AG10803 (cell line): ENCODE data around the gene BZW1.

Experiments used
- DNase-seq: peaks from one replicate; pipeline ENCODE4 v3.0.0; 2010; ENCODE audit warnings: low read depth
- H3K4me3 ChIP-seq: 2 replicates; pipeline ENCODE4 v1.5.1; 2011; ENCODE audit warnings: mild to moderate bottlenecking, low read length, control low read depth
- TF ChIP-seq, protein P1 (sequence below): conservative IDR thresholded peaks from 2 replicates; pipeline ENCODE4 v1.5.1; 2011; ENCODE audit warnings: mild to moderate bottlenecking, low read length, control low read depth, inconsistent platforms

Gene BZW1

GRCh38 chr2:200790185-200790584 lies 21.5 kb upstream of the BZW1 start:
- no peak overlapping the region for H3K4me3 ChIP-seq
- no peak for DNase-seq
- TF ChIP-seq, protein P1, sequence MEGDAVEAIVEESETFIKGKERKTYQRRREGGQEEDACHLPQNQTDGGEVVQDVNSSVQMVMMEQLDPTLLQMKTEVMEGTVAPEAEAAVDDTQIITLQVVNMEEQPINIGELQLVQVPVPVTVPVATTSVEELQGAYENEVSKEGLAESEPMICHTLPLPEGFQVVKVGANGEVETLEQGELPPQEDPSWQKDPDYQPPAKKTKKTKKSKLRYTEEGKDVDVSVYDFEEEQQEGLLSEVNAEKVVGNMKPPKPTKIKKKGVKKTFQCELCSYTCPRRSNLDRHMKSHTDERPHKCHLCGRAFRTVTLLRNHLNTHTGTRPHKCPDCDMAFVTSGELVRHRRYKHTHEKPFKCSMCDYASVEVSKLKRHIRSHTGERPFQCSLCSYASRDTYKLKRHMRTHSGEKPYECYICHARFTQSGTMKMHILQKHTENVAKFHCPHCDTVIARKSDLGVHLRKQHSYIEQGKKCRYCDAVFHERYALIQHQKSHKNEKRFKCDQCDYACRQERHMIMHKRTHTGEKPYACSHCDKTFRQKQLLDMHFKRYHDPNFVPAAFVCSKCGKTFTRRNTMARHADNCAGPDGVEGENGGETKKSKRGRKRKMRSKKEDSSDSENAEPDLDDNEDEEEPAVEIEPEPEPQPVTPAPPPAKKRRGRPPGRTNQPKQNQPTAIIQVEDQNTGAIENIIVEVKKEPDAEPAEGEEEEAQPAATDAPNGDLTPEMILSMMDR: no peak

DNA sequence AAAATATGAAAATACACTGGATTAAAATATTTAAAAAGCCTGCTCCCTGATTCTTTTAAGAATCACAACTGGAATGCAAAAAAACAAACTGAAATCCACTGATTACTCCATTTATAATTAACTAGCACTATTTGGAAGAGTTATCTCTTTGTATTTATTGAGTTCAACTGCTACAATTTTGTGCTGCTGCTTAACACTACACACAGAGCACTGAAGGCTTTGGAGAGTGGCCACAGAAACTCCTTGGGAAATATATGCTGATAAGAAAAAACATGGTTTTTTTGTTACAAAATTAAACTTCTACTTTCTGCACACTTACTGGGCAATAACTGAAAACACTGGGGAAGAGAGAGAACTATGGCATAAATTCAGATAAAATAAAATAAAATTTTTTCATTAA lies 19.8 kb upstream of the BZW1 start:
- no peak overlapping the region for H3K4me3 ChIP-seq
- DNase-seq: no peak
- TF ChIP-seq, protein P1: no peak

- TF ChIP-seq, protein P1: no peak
- H3K4me3 ChIP-seq: no peak overlapping the region
- no peak for DNase-seq
These were observed 17.6 kb upstream of the BZW1 start for GRCh38 chr2:200794143-200794542.

DNA sequence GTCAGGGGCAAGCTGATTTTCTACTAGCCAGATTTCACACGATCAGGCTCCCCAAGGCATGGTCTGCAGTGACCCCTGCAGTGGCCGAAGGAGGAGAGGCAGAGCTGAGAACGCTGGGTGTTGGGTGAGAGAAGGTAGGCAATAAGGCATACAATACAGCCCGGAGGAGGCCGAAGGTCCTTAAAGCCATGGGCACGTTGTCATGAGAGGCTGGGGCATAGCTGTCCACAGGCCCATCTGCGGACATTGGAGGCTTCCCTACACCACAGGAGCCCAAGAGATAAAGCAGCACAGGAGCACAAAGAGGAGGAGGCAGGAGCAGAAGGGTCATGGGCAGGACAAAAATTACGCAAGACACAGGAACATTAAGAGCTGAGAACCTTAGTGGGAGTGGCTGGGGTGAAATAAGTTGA lies 16.7 kb upstream of the BZW1 start:
- no peak overlapping the region for H3K4me3 ChIP-seq
- no peak for DNase-seq
- TF ChIP-seq, protein P1: no peak

GRCh38 chr2:200796561-200796960 lies 15.1 kb upstream of the BZW1 start:
- no peak overlapping the region for H3K4me3 ChIP-seq
- TF ChIP-seq, protein P1: no peak
- DNase-seq: no peak

GRCh38 chr2:200797242-200797770 lies 14.4 kb upstream of the BZW1 start:
- TF ChIP-seq, protein P1: no peak
- H3K4me3 ChIP-seq: no peak overlapping the region

DNA sequence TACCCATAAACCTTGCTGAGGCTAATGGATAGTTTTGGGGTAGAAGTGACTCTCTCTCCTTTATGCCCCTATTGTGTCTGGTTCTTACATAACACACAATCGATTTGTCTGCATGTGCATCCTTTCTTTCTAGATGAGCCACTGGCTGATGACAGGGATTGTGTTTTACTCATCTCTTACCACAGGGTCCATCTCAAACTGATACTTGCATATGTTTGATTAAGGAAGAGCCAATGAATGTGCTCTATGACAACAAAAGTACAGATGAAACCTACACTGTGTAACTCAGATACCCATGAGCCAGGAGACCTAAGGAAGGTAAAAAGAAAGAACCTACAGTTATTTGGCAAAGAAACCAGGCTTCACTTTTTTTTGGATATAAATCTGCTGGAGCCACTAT lies 13.2 kb upstream of the BZW1 start:
- DNase-seq: no peak
- TF ChIP-seq, protein P1: no peak
- H3K4me3 ChIP-seq: no peak overlapping the region

More at GRCh38 chr2:200797242-200797770, 14.4 kb upstream of the BZW1 start:
- peak; percentile 49 for DNase-seq
